Cardiac muscle cell (in vitro differentiated cells and primary cell): ENCODE measurements around the gene ZNF555. TPM values are rescaled to one million over a fixed set of nuclear protein-coding genes. Genes with fewer than 3 reads are reported as not detected.

ENCODE experiments used
- DNase-seq, 2 donors: peaks; one replicate each; pipeline versions ENCODE4 v3.0.0 to v3.0.0-alpha.2; 2010 to 2017; ENCODE audit warnings: low read depth in 1 of 2, low spot score in 1 of 2
- H3K27ac ChIP-seq: fragments of 200-600 bp; sonication (generic); 2 replicates; pipeline ENCODE4 v1.5.1; 2016
- H3K27me3 ChIP-seq: fragments of 200-600 bp; sonication (generic); 2 replicates; pipeline ENCODE4 v1.6.0; 2016; ENCODE audit warnings: control low read depth
- H3K36me3 ChIP-seq: fragments of 200-600 bp; sonication (generic); 2 replicates; pipeline ENCODE4 v1.5.1; 2016; ENCODE audit warnings: control low read depth
- H3K4me1 ChIP-seq: fragments of 200-600 bp; sonication (generic); 2 replicates; pipeline ENCODE4 v1.8.1; 2017; ENCODE audit warnings: low read depth, mild to moderate bottlenecking, mixed run types
- H3K4me3 ChIP-seq: fragments of 200-600 bp; sonication (generic); 2 replicates; pipeline ENCODE4 v1.5.1; 2016; ENCODE audit warnings: mild to moderate bottlenecking
- H3K9me3 ChIP-seq: fragments of 200-600 bp; sonication (generic); 2 replicates; pipeline ENCODE4 v1.5.1; 2017; ENCODE audit warnings: low read depth, mild to moderate bottlenecking, control low read depth
- CTCF ChIP-seq: IDR thresholded peaks from 2 replicates; pipeline ENCODE4 v1.5.1; 2012; ENCODE audit warnings: low read depth, mild to moderate bottlenecking, low read length
- polyA plus RNA-seq: library from polyadenylated mRNA; unstranded; fragments of >200 nt; fragmentation: Nextera tagmentation; extraction: Ambion mirVana; gene quantifications from 2 replicates; pipeline ENCODE4 v1.2.1, GENCODE V29; 2016
- total RNA-seq: library from RNA; depleted of rRNA; stranded (reverse); fragments of >200 nt; gene quantifications from 2 replicates; pipeline ENCODE4 v1.2.3, GENCODE V29; 2016

Gene ZNF555
- total and polyA plus RNA-seq, 2 experiments from 2014 or later = 9.0 to 9.5 TPM

- no peak for DNase-seq
These were observed 28.7 kb upstream of the ZNF555 start for GRCh38 chr19:2812414-2813234.

GRCh38 chr19:2813235-2814160, 27.8 kb upstream of the ZNF555 start:
- Histone ChIP-seq H3K27ac (no peak overlapping the region), H3K27me3 (no peaks in the 10 kb centered on the region), H3K36me3 (peaks cover 16% of the 10 kb centered on the region), H3K4me3 (no peak overlapping the region), H3K4me1 (no peaks in the 10 kb centered on the region), H3K9me3 (no peaks in the 10 kb centered on the region)
- DNase-seq = no peak
- no peak for TF ChIP-seq CTCF

More at GRCh38 chr19:2812414-2813234, 28.7 kb upstream of the ZNF555 start:
- no peaks in the 10 kb centered on the region for H3K27me3 ChIP-seq
- H3K27ac ChIP-seq = no peak overlapping the region
- no peak overlapping the region for H3K4me3 ChIP-seq
- H3K9me3 ChIP-seq = no peaks in the 10 kb centered on the region
- TF ChIP-seq CTCF = no peak
- H3K36me3 ChIP-seq = peaks cover 23% of the 10 kb centered on the region
- no peaks in the 10 kb centered on the region for H3K4me1 ChIP-seq

- no peak for DNase-seq
- TF ChIP-seq CTCF = no peak
- Histone ChIP-seq H3K4me3 (no peak overlapping the region), H3K27me3 (no peaks in the 10 kb centered on the region), H3K9me3 (no peaks in the 10 kb centered on the region), H3K36me3 (peaks cover 14% of the 10 kb centered on the region), H3K4me1 (no peaks in the 10 kb centered on the region), H3K27ac (no peak overlapping the region)
These were observed 26.8 kb upstream of the ZNF555 start for GRCh38 chr19:2814426-2814825.

GRCh38 chr19:2815191-2815614, 26.1 kb upstream of the ZNF555 start:
- TF ChIP-seq CTCF = no peak
- no peak overlapping the region for H3K4me3 ChIP-seq
- no peak for DNase-seq
- H3K4me1 ChIP-seq = no peaks in the 10 kb centered on the region
- peaks cover 10% of the 10 kb centered on the region for H3K36me3 ChIP-seq
- no peak overlapping the region for H3K27ac ChIP-seq
- H3K27me3 ChIP-seq = no peaks in the 10 kb centered on the region
- no peaks in the 10 kb centered on the region for H3K9me3 ChIP-seq

- no peaks in the 10 kb centered on the region for H3K9me3 ChIP-seq
- H3K27me3 ChIP-seq = no peaks in the 10 kb centered on the region
- no peaks in the 10 kb centered on the region for H3K4me1 ChIP-seq
- no peak overlapping the region for H3K27ac ChIP-seq
- peaks cover 8% of the 10 kb centered on the region for H3K36me3 ChIP-seq
- TF ChIP-seq CTCF = no peak
- no peak for DNase-seq
- no peak overlapping the region for H3K4me3 ChIP-seq
These were observed 25.4 kb upstream of the ZNF555 start for GRCh38 chr19:2815923-2816322.
